HCT116 (cell line): ENCODE results near the gene RNF114.

Experiments used
- CEBPB ChIP-seq: IDR thresholded peaks from 2 replicates; pipeline ENCODE4 v1.6.1; 2012; ENCODE audit warnings: low read depth
- CTCF ChIP-seq, 3 experiments: fragments of 200-600 bp in 1 of 3; sonication (generic) in 1 of 3; IDR thresholded peaks in 2 of 3; conservative IDR thresholded peaks in 1 of 3; 2 replicates each; pipeline ENCODE4 v1.5.1; 2012 to 2017; ENCODE audit warnings: low read depth in 2 of 3, low read length in 2 of 3, antibody characterized with exemption in 1 of 3, borderline replicate concordance in 1 of 3, control low read depth in 1 of 3, mild to moderate bottlenecking in 1 of 3, mixed read lengths in 1 of 3, mixed run types in 1 of 3, moderate library complexity in 1 of 3; ENCODE audit not compliant: insufficient read depth in 1 of 3
- EZH2 ChIP-seq: fragments of 200-600 bp; sonication (generic); IDR thresholded peaks from 2 replicates; pipeline ENCODE4 v1.6.1; 2017; ENCODE audit warnings: antibody characterized with exemption, mixed run types
- EZH2phosphoT487 ChIP-seq: fragments of 200-600 bp; IDR thresholded peaks from 2 replicates; pipeline ENCODE4 v1.6.1; 2018; ENCODE audit warnings: antibody characterized with exemption, borderline replicate concordance
- JUND ChIP-seq: IDR thresholded peaks from 2 replicates; pipeline ENCODE4 v1.6.1; 2012
- MAX ChIP-seq: IDR thresholded peaks from 2 replicates; pipeline ENCODE4 v1.6.1; 2012
- POLR2A ChIP-seq: IDR thresholded peaks from 2 replicates; pipeline ENCODE4 v1.7.0; 2011; ENCODE audit warnings: borderline replicate concordance; ENCODE audit not compliant: insufficient read depth, insufficient read length; ENCODE audit errors: extremely low read depth
- RAD21 ChIP-seq: IDR thresholded peaks from 2 replicates; pipeline ENCODE4 v1.6.1; 2012; ENCODE audit warnings: low read depth, mild to moderate bottlenecking
- SRF ChIP-seq: IDR thresholded peaks from 2 replicates; pipeline ENCODE4 v1.6.1; 2012; ENCODE audit warnings: low read depth
- YY1 ChIP-seq: IDR thresholded peaks from 2 replicates; pipeline ENCODE4 v1.6.1; 2011; ENCODE audit warnings: low read length, low read depth, moderate library complexity, mild to moderate bottlenecking; ENCODE audit not compliant: insufficient replicate concordance; ENCODE audit errors: extremely low read depth
- ZBTB33 ChIP-seq: IDR thresholded peaks from 2 replicates; pipeline ENCODE4 v1.6.1; 2011; ENCODE audit warnings: mild to moderate bottlenecking, low read length, moderate library complexity; ENCODE audit not compliant: insufficient replicate concordance; ENCODE audit errors: extremely low read depth
- ZNF274 ChIP-seq: fragments of 200-500 bp; sonication (Bioruptor generic); IDR thresholded peaks from 2 replicates; pipeline ENCODE4 v1.6.1; 2014; ENCODE audit warnings: mild to moderate bottlenecking, low read depth, low read length, inconsistent platforms

GRCh38 chr20:49896204-49896603, 40.0 kb upstream of the RNF114 start:
- no peak for TF ChIP-seq MAX
- no peak for TF ChIP-seq EZH2phosphoT487
- no peak for TF ChIP-seq ZNF274
- no peak for TF ChIP-seq EZH2
- TF ChIP-seq CEBPB = no peak
- TF ChIP-seq SRF = no peak
- TF ChIP-seq CTCF (IDR thresholded peaks at IDR 0.05 in 2 of 3, conservative IDR thresholded peaks at IDR 0.05 in 1 of 3; ENCODE audit: borderline replicate concordance in 1 of 3, insufficient read depth in 1 of 3, low read depth in 2 of 3, low read length in 2 of 3) = no peak
- no peak for TF ChIP-seq RAD21
- no peak for TF ChIP-seq JUND
- TF ChIP-seq POLR2A = no peak
- no peak for TF ChIP-seq YY1
- no peak for TF ChIP-seq ZBTB33
